Epithelial cell of prostate (primary cell): Measurements from ENCODE around the gene MRPS34.

Source experiments
- DNase-seq: peaks from one replicate; pipeline ENCODE4 v3.0.0-alpha.2; 2011; ENCODE audit warnings: low read depth, low spot score
- H3K27ac ChIP-seq: fragments of 450-650 bp; 2 replicates; pipeline ENCODE4 v1.5.1; 2017; ENCODE audit warnings: mild to moderate bottlenecking

The MRPS34 gene

GRCh38 chr16:1794908-1795666, 22.2 kb upstream of the MRPS34 start:
- no peak for DNase-seq
- H3K27ac ChIP-seq, result no peak overlapping the region

GRCh38 chr16:1794221-1794871, 21.4 kb upstream of the MRPS34 start:
- no peak for DNase-seq
- no peak overlapping the region for H3K27ac ChIP-seq

GRCh38 chr16:1793578-1794220, 20.8 kb upstream of the MRPS34 start, which contains the start of gene IGFALS:
Gene IGFALS, minus strand, starts transcription at chr16:1793705. Its CDS starts 53 bp downstream, at chr16:1793652.
- DNase-seq, result no peak
- H3K27ac ChIP-seq, result no peak within 1 kb of the TSS

- no peak overlapping the region for H3K27ac ChIP-seq
- DNase-seq, result no peak
These were observed 20.1 kb upstream of the MRPS34 start for GRCh38 chr16:1792836-1793577.

- DNase-seq, result no peak
These were observed 19.2 kb upstream of the MRPS34 start for GRCh38 chr16:1791943-1792812.

GRCh38 chr16:1791256-1791942, 18.5 kb upstream of the MRPS34 start:
- DNase-seq, result no peak
- H3K27ac ChIP-seq, result no peak overlapping the region

More at GRCh38 chr16:1791943-1792812, 19.2 kb upstream of the MRPS34 start:
- no peak overlapping the region for H3K27ac ChIP-seq

GRCh38 chr16:1790611-1791255, 17.8 kb upstream of the MRPS34 start:
- DNase-seq, result no peak
- no peak overlapping the region for H3K27ac ChIP-seq

GRCh38 chr16:1790261-1790610, 17.3 kb upstream of the MRPS34 start:
- no peak overlapping the region for H3K27ac ChIP-seq
- DNase-seq, result no peak

- H3K27ac ChIP-seq, result no peak overlapping the region
- no peak for DNase-seq
These were observed 16.7 kb upstream of the MRPS34 start for GRCh38 chr16:1789643-1790045.

GRCh38 chr16:1788708-1789100, 15.8 kb upstream of the MRPS34 start:
- no peak overlapping the region for H3K27ac ChIP-seq
- no peak for DNase-seq

GRCh38 chr16:1788095-1788707, 15.3 kb upstream of the MRPS34 start:
- no peak for DNase-seq

GRCh38 chr16:1787322-1788094, 14.6 kb upstream of the MRPS34 start:
- DNase-seq, result no peak

More at GRCh38 chr16:1788095-1788707, 15.3 kb upstream of the MRPS34 start:
- H3K27ac ChIP-seq, result no peak overlapping the region

GRCh38 chr16:1787056-1787321, 14.1 kb upstream of the MRPS34 start:
- H3K27ac ChIP-seq, result no peak overlapping the region
- no peak for DNase-seq

More at GRCh38 chr16:1787322-1788094, 14.6 kb upstream of the MRPS34 start:
- no peak overlapping the region for H3K27ac ChIP-seq

GRCh38 chr16:1786242-1787055, 13.5 kb upstream of the MRPS34 start:
- no peak overlapping the region for H3K27ac ChIP-seq
- no peak for DNase-seq

GRCh38 chr16:1785846-1786170, 12.9 kb upstream of the MRPS34 start:
- DNase-seq, result no peak
- H3K27ac ChIP-seq, result no peak overlapping the region

GRCh38 chr16:1784977-1785845, 12.3 kb upstream of the MRPS34 start:
- DNase-seq, result no peak
- H3K27ac ChIP-seq, result peak overlapping the region; percentile 10
